Effector memory CD8-positive, alpha-beta T cell (primary cell): Measurements from ENCODE around the gene RFLNA.

ENCODE experiments used
- ATAC-seq: fragments of 150-1000 bp; cut with Tn5 transposase; replicated peaks from 2 replicates; pipeline ENCODE4 v1.10.0; 2021; ENCODE audit warnings: mild to moderate bottlenecking, moderate library complexity
- DNase-seq, 3 experiments: peaks; one replicate each; pipeline ENCODE4 v3.0.0; 2021
- H3K27ac Mint-ChIP-seq, 2 donors: one replicate each; pipeline ENCODE4 v1.8.0; 2022; ENCODE audit warnings: mild to moderate bottlenecking in 2 of 2, mixed read lengths in 2 of 2, moderate library complexity in 2 of 2
- H3K27me3 Mint-ChIP-seq, 2 donors: one replicate each; pipeline ENCODE4 v1.8.0; 2022; ENCODE audit warnings: mixed read lengths in 2 of 2
- H3K36me3 Mint-ChIP-seq: one replicate; pipeline ENCODE4 v1.8.0; 2022; ENCODE audit warnings: mild to moderate bottlenecking, moderate library complexity, mixed read lengths; ENCODE audit not compliant: insufficient read depth
- H3K4me1 Mint-ChIP-seq, 2 donors: one replicate each; pipeline ENCODE4 v1.8.0; 2022; ENCODE audit warnings: low read depth in 2 of 2, mixed read lengths in 2 of 2
- H3K4me3 Mint-ChIP-seq, 2 donors: one replicate each; pipeline ENCODE4 v1.8.0; 2022; ENCODE audit warnings: mild to moderate bottlenecking in 2 of 2, mixed read lengths in 2 of 2, moderate library complexity in 2 of 2
- H3K9me3 Mint-ChIP-seq, 2 donors: one replicate each; pipeline ENCODE4 v1.8.0; 2022; ENCODE audit warnings: mixed read lengths in 2 of 2

The RFLNA gene

GRCh38 chr12:124301084-124301654, 6.3 kb downstream of the RFLNA start:
- peaks cover 3% of the 10 kb centered on the region for H3K36me3 Mint-ChIP-seq
- no peak for DNase-seq
- H3K4me3 Mint-ChIP-seq, result no peak overlapping the region
- H3K4me1 Mint-ChIP-seq, result peaks cover 0 to 1% of the 10 kb centered on the region in 2 donors
- H3K27me3 Mint-ChIP-seq, result peaks cover 35 to 51% of the 10 kb centered on the region in 2 donors
- no peaks in the 10 kb centered on the region for H3K9me3 Mint-ChIP-seq
- no peak overlapping the region for H3K27ac Mint-ChIP-seq
- ATAC-seq, result no peak

- Mint-ChIP-seq H3K4me1 (no peaks in the 10 kb centered on the region), H3K9me3 (no peaks in the 10 kb centered on the region), H3K4me3 (no peak overlapping the region), H3K36me3 (peaks cover 3% of the 10 kb centered on the region), H3K27ac (no peak overlapping the region), H3K27me3 (peaks cover 23 to 39% of the 10 kb centered on the region in 2 donors)
- DNase-seq, result no peak
- no peak for ATAC-seq
Observed at GRCh38 chr12:124302241-124302806, 7.4 kb downstream of the RFLNA start.

- Mint-ChIP-seq H3K36me3 (peaks cover 3% of the 10 kb centered on the region), H3K4me1 (no peaks in the 10 kb centered on the region), H3K9me3 (no peaks in the 10 kb centered on the region), H3K27ac (no peak overlapping the region), H3K4me3 (no peak overlapping the region), H3K27me3 (peaks cover 19 to 34% of the 10 kb centered on the region in 2 donors)
- DNase-seq (no peak), ATAC-seq (no peak)
Observed at GRCh38 chr12:124302807-124303578, 8.1 kb downstream of the RFLNA start.

- no peaks in the 10 kb centered on the region for H3K4me1 Mint-ChIP-seq
- H3K9me3 Mint-ChIP-seq, result no peaks in the 10 kb centered on the region
- no peak overlapping the region for H3K27ac Mint-ChIP-seq
- H3K36me3 Mint-ChIP-seq, result peaks cover 3% of the 10 kb centered on the region
- no peak overlapping the region for H3K4me3 Mint-ChIP-seq
- DNase-seq (no peak), ATAC-seq (no peak)
- H3K27me3 Mint-ChIP-seq, result peaks cover 13 to 27% of the 10 kb centered on the region in 2 donors
Observed at GRCh38 chr12:124303579-124304313, 8.9 kb downstream of the RFLNA start.

GRCh38 chr12:124304314-124304790, 9.5 kb downstream of the RFLNA start:
- Mint-ChIP-seq H3K4me1 (no peaks in the 10 kb centered on the region), H3K27ac (no peak overlapping the region), H3K9me3 (no peaks in the 10 kb centered on the region), H3K27me3 (peaks cover 12 to 22% of the 10 kb centered on the region in 2 donors), H3K36me3 (peaks cover 3% of the 10 kb centered on the region), H3K4me3 (no peak overlapping the region)
- no peak for DNase-seq
- ATAC-seq, result no peak

- H3K4me3 Mint-ChIP-seq, result no peak overlapping the region
- H3K27me3 Mint-ChIP-seq, result peaks cover 11 to 14% of the 10 kb centered on the region in 2 donors
- ATAC-seq, result no peak
- H3K36me3 Mint-ChIP-seq, result peaks cover 9% of the 10 kb centered on the region
- H3K27ac Mint-ChIP-seq, result no peak overlapping the region
- H3K4me1 Mint-ChIP-seq, result no peaks in the 10 kb centered on the region
- no peaks in the 10 kb centered on the region for H3K9me3 Mint-ChIP-seq
- DNase-seq, result no peak
Observed at GRCh38 chr12:124305136-124305535, 10.2 kb downstream of the RFLNA start.

GRCh38 chr12:124305776-124306685, 11.1 kb downstream of the RFLNA start:
- H3K4me1 Mint-ChIP-seq, result no peaks in the 10 kb centered on the region
- H3K4me3 Mint-ChIP-seq, result no peak overlapping the region
- no peaks in the 10 kb centered on the region for H3K9me3 Mint-ChIP-seq
- H3K36me3 Mint-ChIP-seq, result peaks cover 9% of the 10 kb centered on the region
- ATAC-seq, result no peak
- no peak for DNase-seq
- H3K27ac Mint-ChIP-seq, result no peak overlapping the region
- peaks cover 2 to 5% of the 10 kb centered on the region in 2 donors for H3K27me3 Mint-ChIP-seq

GRCh38 chr12:124306686-124307555, 12.0 kb downstream of the RFLNA start:
- no peaks in the 10 kb centered on the region for H3K27me3 Mint-ChIP-seq
- peaks cover 9% of the 10 kb centered on the region for H3K36me3 Mint-ChIP-seq
- no peak for ATAC-seq
- no peak overlapping the region for H3K4me3 Mint-ChIP-seq
- no peak overlapping the region for H3K27ac Mint-ChIP-seq
- no peak for DNase-seq
- H3K4me1 Mint-ChIP-seq, result no peaks in the 10 kb centered on the region
- H3K9me3 Mint-ChIP-seq, result no peaks in the 10 kb centered on the region

GRCh38 chr12:124307556-124307825, 12.6 kb downstream of the RFLNA start:
- Mint-ChIP-seq H3K36me3 (peaks cover 9% of the 10 kb centered on the region), H3K4me1 (no peaks in the 10 kb centered on the region), H3K27me3 (no peaks in the 10 kb centered on the region), H3K4me3 (no peak overlapping the region), H3K9me3 (no peaks in the 10 kb centered on the region), H3K27ac (no peak overlapping the region)
- DNase-seq, result no peak
- ATAC-seq, result no peak

GRCh38 chr12:124308741-124309140, 13.8 kb downstream of the RFLNA start:
- DNase-seq, result no peak
- Mint-ChIP-seq H3K9me3 (no peaks in the 10 kb centered on the region), H3K36me3 (peaks cover 9% of the 10 kb centered on the region), H3K4me1 (no peaks in the 10 kb centered on the region), H3K27me3 (no peaks in the 10 kb centered on the region), H3K27ac (no peak overlapping the region), H3K4me3 (no peak overlapping the region)
- ATAC-seq, result no peak

- H3K27ac Mint-ChIP-seq, result no peak overlapping the region
- DNase-seq (no peak), ATAC-seq (no peak)
- H3K4me3 Mint-ChIP-seq, result no peak overlapping the region
- H3K9me3 Mint-ChIP-seq, result no peaks in the 10 kb centered on the region
- H3K36me3 Mint-ChIP-seq, result peaks cover 9% of the 10 kb centered on the region
- H3K4me1 Mint-ChIP-seq, result no peaks in the 10 kb centered on the region
- no peaks in the 10 kb centered on the region for H3K27me3 Mint-ChIP-seq
Observed at GRCh38 chr12:124309231-124309630, 14.3 kb downstream of the RFLNA start.

GRCh38 chr12:124309744-124310143, 14.9 kb downstream of the RFLNA start:
- H3K27me3 Mint-ChIP-seq, result no peaks in the 10 kb centered on the region
- H3K27ac Mint-ChIP-seq, result no peak overlapping the region
- H3K4me1 Mint-ChIP-seq, result no peaks in the 10 kb centered on the region
- DNase-seq, result no peak
- no peak overlapping the region for H3K4me3 Mint-ChIP-seq
- no peaks in the 10 kb centered on the region for H3K9me3 Mint-ChIP-seq
- peaks cover 6% of the 10 kb centered on the region for H3K36me3 Mint-ChIP-seq
- no peak for ATAC-seq
